Adipocyte (in vitro differentiated cells): ENCODE data around the gene MAEA.

Experiments
- DNase-seq: peaks from one replicate; pipeline ENCODE4 v3.0.0-alpha.2; 2015; ENCODE audit warnings: low read depth
- H3K27me3 ChIP-seq: replicated peaks from 2 replicates; pipeline ENCODE4 v1.7.0; 2013; ENCODE audit warnings: mild to moderate bottlenecking, low read length, moderate library complexity; ENCODE audit not compliant: control insufficient read depth, insufficient read depth
- H3K36me3 ChIP-seq: 2 replicates; pipeline ENCODE4 v1.7.0; 2013; ENCODE audit warnings: low read length, mild to moderate bottlenecking, moderate library complexity; ENCODE audit not compliant: control insufficient read depth, insufficient read depth, severe bottlenecking
- H3K4me1 ChIP-seq: 2 replicates; pipeline ENCODE4 v1.7.0; 2013; ENCODE audit warnings: mild to moderate bottlenecking, low read length, moderate library complexity; ENCODE audit not compliant: control insufficient read depth, insufficient read depth
- H3K4me3 ChIP-seq: 2 replicates; pipeline ENCODE4 v1.7.0; 2013; ENCODE audit warnings: mild to moderate bottlenecking, low read length, moderate library complexity
- H3K9ac ChIP-seq: 2 replicates; pipeline ENCODE4 v1.7.0; 2013; ENCODE audit warnings: mild to moderate bottlenecking, low read length, moderate library complexity
- H3K9me3 ChIP-seq: 2 replicates; pipeline ENCODE4 v1.7.0; 2013; ENCODE audit warnings: mild to moderate bottlenecking, low read length, moderate library complexity; ENCODE audit not compliant: control insufficient read depth

MAEA gene

DNA sequence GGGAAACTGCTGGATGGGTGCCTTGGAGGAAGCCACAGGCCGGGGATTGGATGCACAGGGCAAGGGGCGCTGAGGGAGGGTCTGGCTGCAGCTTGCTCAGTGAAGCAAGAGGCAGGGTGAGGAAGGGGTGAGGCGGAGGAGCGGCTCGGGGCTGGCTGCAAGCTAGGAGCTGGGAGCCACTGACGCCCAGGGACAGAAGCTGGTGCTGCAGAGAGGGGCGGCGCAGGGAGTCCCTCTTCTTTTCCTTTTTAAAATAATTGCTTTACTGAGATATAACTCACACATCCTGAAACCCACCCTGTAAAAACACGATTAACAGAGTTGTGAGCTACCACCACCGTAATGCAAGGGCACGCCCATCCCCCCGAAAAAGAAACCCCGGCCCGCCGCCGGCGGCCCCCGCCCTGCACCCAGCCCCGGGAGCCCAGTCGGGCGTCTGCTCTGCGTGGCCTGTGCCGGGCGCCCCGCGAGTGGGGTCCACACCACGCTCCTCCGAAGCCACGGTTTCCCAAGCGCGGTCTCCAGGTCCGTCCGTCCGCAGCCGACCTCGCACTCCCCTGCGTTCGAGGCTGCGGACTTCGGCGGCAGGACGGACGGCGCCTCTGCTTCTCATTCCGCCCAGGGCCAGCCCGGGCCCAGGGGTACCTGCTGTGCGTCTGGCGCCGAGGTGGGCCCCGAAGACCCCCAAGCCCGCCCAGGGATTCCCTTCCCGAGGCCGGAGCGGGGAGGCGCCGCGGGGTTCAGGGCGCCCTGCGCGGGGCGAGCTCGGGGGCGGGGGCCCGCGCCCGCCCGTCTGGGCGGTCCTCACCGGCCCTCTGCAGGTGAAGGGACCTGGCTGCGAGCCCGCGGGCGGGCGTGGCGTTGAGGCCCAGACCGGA is 56.5 kb downstream of the MAEA start:
- Histone ChIP-seq H3K4me1 (peaks cover 15% of the 10 kb centered on the region), H3K4me3 (peak overlapping the region; percentile 86), H3K9me3 (no peaks in the 10 kb centered on the region), H3K9ac (peak overlapping the region; percentile 94), H3K27me3 (no peaks in the 10 kb centered on the region), H3K36me3 (peaks cover 15% of the 10 kb centered on the region)
- peak; percentile 75 for DNase-seq

DNA sequence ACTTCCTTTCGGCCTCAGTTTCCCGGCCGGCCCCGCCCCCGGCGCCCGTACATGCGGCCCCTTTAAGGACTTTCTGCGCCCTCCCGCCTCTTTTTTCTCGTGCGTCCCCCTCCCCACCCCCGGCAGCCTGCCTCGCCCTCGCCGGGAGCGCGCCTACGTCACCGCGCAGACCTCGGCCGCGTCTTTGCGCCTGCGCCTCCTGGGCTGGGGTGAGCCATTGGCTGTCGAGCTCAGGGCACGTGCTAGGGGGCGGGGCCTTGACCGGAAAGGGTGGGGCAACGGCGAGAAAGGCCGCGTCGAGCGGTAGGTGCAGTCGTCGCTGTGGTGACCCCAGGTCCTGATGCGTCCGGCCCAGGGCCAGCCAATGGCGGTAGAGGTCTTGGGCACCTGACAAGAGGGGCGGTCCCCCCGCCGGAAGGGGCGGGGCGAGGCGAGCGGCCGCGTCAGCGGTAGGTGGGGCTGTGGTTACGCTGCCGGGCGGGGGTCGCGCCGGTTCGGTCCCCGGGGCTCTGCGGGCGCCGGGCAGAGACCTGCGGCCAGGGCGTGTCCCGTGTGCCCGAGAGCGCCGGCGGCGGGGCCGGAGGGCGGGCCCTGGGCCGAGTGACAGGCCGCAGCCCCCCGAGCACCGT is 57.2 kb downstream of the MAEA start, which contains the start of gene UVSSA:
UVSSA (plus strand) TSS at position 428 of the 629 bp plus-strand sequence. CDS start 884 bp downstream, outside the sequence.
- peak; percentile 100 for DNase-seq
- peaks cover 10% of the 10 kb centered on the region for H3K36me3 ChIP-seq
- peak within 1 kb of the TSS; percentile 86 for H3K4me3 ChIP-seq
- H3K4me1 ChIP-seq = peaks cover 15% of the 10 kb centered on the region
- no peaks in the 10 kb centered on the region for H3K9me3 ChIP-seq
- no peaks in the 10 kb centered on the region for H3K27me3 ChIP-seq
- H3K9ac ChIP-seq = peak within 1 kb of the TSS; percentile 98

DNA sequence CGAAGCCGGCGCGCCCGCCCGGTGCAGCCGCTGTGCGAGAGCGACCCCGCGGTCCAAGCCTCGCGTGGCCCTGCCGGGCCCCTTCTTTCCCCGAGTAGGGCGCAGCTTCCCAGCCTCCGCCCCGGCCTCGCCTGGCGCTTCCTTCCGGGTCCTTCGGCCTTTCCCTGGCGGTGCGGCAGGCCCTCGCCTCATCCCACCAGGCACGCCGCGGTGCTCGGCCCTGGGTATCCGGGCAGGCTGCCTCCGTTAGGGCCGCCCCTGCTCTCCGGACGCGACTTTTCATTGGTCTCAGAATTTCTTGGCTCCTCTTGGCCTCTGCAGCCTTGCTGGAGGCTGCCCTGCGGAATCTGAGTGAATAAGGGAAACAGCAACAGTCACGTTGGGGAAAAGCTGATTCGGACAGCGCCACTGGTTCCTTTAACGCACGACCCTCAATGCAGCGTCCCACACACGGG is 57.7 kb downstream of the MAEA start:
- Histone ChIP-seq H3K9ac (peak overlapping the region; percentile 98), H3K36me3 (peaks cover 15% of the 10 kb centered on the region), H3K4me1 (peaks cover 15% of the 10 kb centered on the region), H3K9me3 (no peaks in the 10 kb centered on the region), H3K27me3 (no peaks in the 10 kb centered on the region), H3K4me3 (peak overlapping the region; percentile 85)
- peak; percentile 91 for DNase-seq

DNA sequence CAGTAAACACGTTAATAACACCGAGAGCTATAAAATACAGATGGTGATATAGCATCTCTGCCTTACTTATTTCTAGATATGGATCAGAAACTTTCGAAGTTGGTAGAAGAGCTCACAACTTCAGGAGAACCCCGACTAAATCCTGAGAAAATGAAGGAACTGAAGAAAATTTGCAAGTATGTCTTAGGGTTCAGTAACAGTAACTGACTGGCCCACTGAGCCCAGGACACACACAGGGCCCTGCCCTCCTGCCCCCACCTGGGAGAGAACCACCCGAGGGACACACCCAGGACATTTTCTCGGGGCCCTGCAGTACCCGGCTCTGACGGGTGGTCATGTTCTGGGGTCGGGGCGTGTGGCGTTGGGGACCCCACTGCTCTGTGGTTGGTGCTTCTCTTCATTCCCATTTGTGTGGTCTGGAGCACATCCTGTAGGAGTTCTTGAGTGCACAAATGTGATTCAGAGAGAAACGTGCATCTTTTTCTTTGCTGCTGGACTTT is 58.4 kb downstream of the MAEA start:
- H3K4me1 ChIP-seq = peaks cover 15% of the 10 kb centered on the region
- peaks cover 21% of the 10 kb centered on the region for H3K36me3 ChIP-seq
- peak overlapping the region; percentile 85 for H3K4me3 ChIP-seq
- DNase-seq = no peak
- peak overlapping the region; percentile 98 for H3K9ac ChIP-seq
- no peaks in the 10 kb centered on the region for H3K27me3 ChIP-seq
- no peaks in the 10 kb centered on the region for H3K9me3 ChIP-seq

DNA sequence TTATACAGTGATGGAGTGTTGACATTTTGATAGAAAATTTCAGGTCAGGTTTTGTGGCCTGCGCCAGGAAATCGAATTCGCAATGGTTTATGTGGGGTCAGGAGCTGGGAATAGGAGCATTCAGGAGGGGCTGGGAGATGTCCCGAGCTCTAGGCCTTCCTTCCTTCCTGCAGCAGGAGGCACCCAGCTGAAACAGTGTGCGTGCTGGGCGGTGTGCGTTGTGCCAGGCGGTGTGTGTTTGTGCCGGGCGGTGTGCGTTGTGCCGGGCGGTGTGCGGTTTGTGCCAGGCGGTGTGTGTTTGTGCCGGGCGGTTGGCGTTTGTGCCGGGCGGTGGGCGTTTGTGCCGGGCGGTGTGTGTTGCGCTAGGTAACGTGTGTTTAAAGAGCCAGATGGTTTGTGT is 59.1 kb downstream of the MAEA start:
- H3K9ac ChIP-seq = peak overlapping the region; percentile 98
- H3K36me3 ChIP-seq = peaks cover 26% of the 10 kb centered on the region
- no peaks in the 10 kb centered on the region for H3K9me3 ChIP-seq
- no peak for DNase-seq
- H3K4me1 ChIP-seq = peaks cover 15% of the 10 kb centered on the region
- no peaks in the 10 kb centered on the region for H3K27me3 ChIP-seq
- no peak overlapping the region for H3K4me3 ChIP-seq

DNA sequence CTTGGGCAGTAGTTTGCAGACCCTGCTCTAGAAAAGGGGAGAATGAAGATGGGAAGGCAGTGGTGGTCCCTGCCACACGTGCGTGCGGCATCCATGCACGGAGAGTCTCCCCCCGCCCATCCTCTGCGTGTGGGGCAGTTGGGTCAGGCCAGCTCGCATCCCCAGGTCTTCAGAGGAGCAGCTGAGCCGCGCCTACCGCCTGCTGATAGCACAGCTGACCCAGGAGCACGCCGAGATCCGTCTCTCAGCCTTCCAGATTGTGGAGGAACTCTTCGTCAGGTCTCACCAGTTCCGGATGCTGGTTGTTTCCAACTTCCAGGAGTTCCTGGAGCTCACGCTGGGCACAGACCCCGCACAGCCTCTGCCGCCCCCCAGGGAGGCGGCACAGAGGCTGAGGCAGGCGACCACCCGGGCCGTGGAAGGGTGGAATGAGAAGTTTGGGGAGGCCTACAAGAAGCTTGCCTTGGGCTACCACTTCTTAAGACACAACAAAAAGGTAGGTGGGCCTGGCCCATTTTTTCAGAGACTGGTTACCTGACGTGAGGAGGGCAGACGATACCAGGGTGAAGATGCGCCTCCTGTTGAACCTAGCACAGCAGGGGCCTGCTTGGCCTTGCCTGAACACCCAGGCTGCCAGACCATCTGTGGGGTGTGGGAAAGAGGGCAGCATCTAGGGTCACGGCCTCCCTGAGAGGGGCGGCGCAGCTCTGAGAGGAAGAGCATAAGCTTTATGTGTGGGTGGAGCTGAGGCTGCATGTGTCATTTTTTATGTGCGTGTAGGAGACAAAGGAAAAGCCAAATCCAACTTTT is 59.9 kb downstream of the MAEA start:
- Histone ChIP-seq H3K9me3 (no peaks in the 10 kb centered on the region), H3K27me3 (no peaks in the 10 kb centered on the region), H3K4me1 (peaks cover 15% of the 10 kb centered on the region), H3K9ac (peak overlapping the region; percentile 98), H3K36me3 (peaks cover 29% of the 10 kb centered on the region), H3K4me3 (no peak overlapping the region)
- DNase-seq = no peak

DNA sequence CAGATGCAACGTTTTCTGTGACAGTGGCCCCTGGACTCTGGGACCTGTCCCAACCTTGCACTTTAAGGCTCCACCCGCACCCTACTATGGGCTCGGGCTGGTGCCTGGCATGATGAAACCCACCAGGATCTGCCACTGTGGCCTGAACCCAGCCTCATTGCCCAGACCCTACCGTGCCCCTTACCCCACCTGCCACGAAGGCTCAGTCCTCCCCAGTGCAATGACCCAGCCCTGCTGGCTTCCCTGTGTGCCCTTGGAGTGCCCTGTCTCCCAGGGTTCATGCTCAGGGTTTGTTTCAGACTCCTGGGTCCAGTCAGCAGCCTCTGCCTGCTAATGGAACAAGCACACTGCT is 60.5 kb downstream of the MAEA start:
- Histone ChIP-seq H3K36me3 (peaks cover 34% of the 10 kb centered on the region), H3K27me3 (no peaks in the 10 kb centered on the region), H3K9me3 (no peaks in the 10 kb centered on the region), H3K9ac (peak overlapping the region; percentile 98), H3K4me1 (peaks cover 12% of the 10 kb centered on the region), H3K4me3 (no peak overlapping the region)
- DNase-seq = no peak

DNA sequence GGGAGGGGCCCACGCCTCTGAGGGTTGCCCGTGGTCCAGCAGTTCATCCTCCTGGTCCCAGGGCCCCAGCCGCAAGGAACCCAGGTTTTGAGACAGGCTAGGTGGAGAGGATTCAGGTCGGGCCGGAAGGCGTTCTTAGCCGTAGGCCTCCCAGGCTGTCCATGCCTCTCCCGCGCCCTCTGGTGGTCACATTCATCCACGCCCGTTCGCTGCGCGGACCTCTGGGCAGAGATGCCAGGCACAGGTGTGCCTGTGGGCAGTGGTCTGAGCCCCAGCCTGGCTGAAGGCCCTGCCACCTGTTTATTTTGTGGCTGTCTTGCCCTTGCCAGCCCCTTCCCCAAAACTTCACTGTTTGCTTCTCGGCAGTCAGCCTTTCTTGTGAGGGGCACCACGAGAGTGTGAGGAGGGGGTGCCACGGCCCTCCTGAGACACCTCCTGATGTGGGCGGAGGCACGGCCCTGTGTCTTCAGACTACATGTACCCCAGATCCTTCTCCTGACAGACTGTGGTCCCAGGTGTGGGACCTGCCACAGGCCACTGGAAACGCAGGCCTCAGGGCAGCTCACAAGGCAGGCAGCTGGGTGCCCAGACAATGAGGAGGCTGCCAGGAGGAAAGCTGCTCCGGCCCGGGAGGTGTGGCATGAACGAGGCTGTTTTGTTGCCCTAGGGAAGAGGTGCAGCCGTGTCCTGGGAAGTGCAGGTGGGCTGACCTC is 62.3 kb downstream of the MAEA start:
- Histone ChIP-seq H3K9me3 (no peaks in the 10 kb centered on the region), H3K27me3 (no peaks in the 10 kb centered on the region), H3K9ac (peak overlapping the region; percentile 52), H3K36me3 (peaks cover 43% of the 10 kb centered on the region), H3K4me1 (peaks cover 11% of the 10 kb centered on the region), H3K4me3 (no peak overlapping the region)
- DNase-seq = peak; percentile 93

DNA sequence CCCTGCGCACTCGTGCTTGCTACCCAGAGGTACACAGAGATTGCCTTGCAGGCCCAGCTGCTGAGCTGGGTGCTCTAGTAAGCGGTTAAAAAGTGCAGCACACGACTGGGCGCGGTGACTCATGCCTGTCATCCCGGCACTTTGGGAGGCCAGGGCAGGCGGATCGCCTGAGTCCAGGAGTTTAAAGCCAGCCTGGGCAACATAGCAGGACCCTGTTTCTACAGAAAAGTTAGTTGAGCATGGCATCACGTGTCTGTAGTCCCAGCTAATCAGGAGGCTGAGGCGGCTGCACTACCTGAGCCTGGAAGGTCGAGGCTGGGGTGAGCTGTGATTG is 62.8 kb downstream of the MAEA start:
- Histone ChIP-seq H3K9me3 (no peaks in the 10 kb centered on the region), H3K4me1 (peaks cover 11% of the 10 kb centered on the region), H3K4me3 (no peak overlapping the region), H3K36me3 (peaks cover 47% of the 10 kb centered on the region), H3K9ac (no peak overlapping the region), H3K27me3 (no peaks in the 10 kb centered on the region)
- no peak for DNase-seq

DNA sequence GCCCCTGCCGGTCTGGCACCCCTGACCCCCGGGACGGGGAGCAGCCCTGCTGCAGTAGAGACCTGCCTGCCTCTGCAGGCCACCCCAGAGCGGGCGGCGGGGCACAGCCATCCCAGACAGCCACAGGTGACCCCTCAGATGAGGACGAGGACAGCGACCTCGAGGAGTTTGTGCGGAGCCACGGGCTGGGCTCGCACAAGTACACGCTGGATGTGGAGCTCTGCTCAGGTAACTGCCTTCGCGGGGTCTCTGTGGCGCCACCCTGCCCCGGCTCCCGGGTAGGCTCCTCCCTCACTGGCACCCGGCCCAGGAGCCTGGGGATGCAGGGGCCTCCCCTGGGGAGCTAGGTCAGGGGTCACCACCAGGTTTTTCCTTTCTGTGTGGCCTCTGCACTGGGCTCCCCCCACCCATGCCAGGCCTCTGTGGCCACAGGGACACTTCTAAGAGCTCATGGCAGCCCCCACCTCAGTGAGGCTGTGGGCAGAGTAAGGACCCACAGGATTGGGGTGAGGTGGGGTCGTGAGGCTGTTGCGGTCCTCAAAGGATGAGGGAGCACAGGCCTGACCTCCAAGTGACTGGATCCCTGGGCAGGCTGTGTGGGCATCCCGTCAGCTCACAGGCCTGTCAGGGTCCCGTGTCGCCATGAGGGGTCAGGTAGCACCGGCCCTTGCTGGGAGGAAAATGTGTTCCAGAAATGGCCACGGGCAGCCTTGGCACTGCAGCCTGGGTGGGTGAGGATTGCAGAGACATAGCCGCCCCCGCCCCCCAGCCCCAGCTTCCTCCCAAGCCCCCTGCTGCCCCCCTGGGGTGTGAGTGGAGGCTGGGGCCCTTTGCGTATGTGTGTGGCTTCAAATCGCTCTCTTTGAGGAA is 63.7 kb downstream of the MAEA start:
- Histone ChIP-seq H3K27me3 (no peaks in the 10 kb centered on the region), H3K36me3 (peaks cover 55% of the 10 kb centered on the region), H3K4me3 (no peak overlapping the region), H3K9me3 (no peaks in the 10 kb centered on the region), H3K4me1 (peaks cover 3% of the 10 kb centered on the region), H3K9ac (no peak overlapping the region)
- no peak for DNase-seq
